Esophagus squamous epithelium (tissue), 5 donors: Measurements from ENCODE around the gene ACOT9. TPM values are rescaled to one million over a fixed set of nuclear protein-coding genes. Genes with fewer than 3 reads are reported as not detected.
A peak's percentile ranks its signal among the peaks of the same experiment; 100 is the strongest.

Source experiments
- DNase-seq: peaks from one replicate; lab custom pipeline; 2025; lab: John Stamatoyannopoulos, UW
- H3K27ac ChIP-seq, 4 donors: fragments of 200-600 bp; sonication (generic); one replicate each; pipeline ENCODE4 v1.5.1; 2016 to 2019; ENCODE audit warnings: mild to moderate bottlenecking in 1 of 4
- H3K27me3 ChIP-seq, 4 donors: fragments of 200-600 bp; sonication (generic); 1 replicate in 3 of 4; 2 replicates in 1 of 4; pipeline versions ENCODE4 v1.5.1 to v1.6.0; 2017 to 2021; ENCODE audit warnings: antibody characterized with exemption in 1 of 4
- H3K36me3 ChIP-seq, 3 donors: fragments of 200-600 bp; sonication (generic); one replicate each; pipeline ENCODE4 v1.5.1; 2016 to 2019
- H3K4me1 ChIP-seq, 3 donors: fragments of 200-600 bp; sonication (generic); one replicate each; pipeline ENCODE4 v1.5.1; 2017 to 2019
- H3K4me3 ChIP-seq, 4 donors: fragments of 200-600 bp; sonication (generic); 1 replicate in 3 of 4; 2 replicates in 1 of 4; pipeline ENCODE4 v1.5.1; 2016 to 2019; ENCODE audit warnings: mild to moderate bottlenecking in 2 of 4, moderate library complexity in 1 of 4
- H3K9me3 ChIP-seq, 3 donors: fragments of 200-600 bp; sonication (generic); one replicate each; pipeline ENCODE4 v1.5.1; 2016 to 2019
- POLR2A ChIP-seq, 4 donors: fragments of 450-650 bp; IDR thresholded peaks; one replicate each; pipeline ENCODE4 v1.6.1; 2017; ENCODE audit warnings: antibody characterized with exemption in 4 of 4, mild to moderate bottlenecking in 4 of 4, moderate library complexity in 3 of 4
- WGBS, 2 donors: methylation state at CpG; one replicate each; pipeline ENCODE4 v1.1.5; 2018; 5-methylcytosine and 5-hydroxymethylcytosine counted together
- intact Hi-C: fragments of 100-400 bp; cut with DNase I; formaldehyde crosslinking; loops from one replicate; pipeline ENCODE4 v1.15.0; 2022
- total RNA-seq, 4 donors: library from RNA; depleted of rRNA; stranded (reverse); fragments of >200 nt; gene quantifications; one replicate each; pipeline ENCODE4 v1.1.0, GENCODE V29; 2016
- TF ChIP-seq, protein P1 (sequence below), 6 experiments: fragments of 450-650 bp in 4 of 6; fragments of 200-600 bp in 2 of 6; sonication (generic) in 2 of 6; IDR thresholded peaks; one replicate each; pipeline ENCODE4 v1.5.1; 2016 to 2019; ENCODE audit warnings: antibody characterized with exemption in 6 of 6, mild to moderate bottlenecking in 4 of 6, moderate library complexity in 4 of 6
- donor health status: DM: yes; HTN: yes; CAD: no.

Gene ACOT9, protein sequence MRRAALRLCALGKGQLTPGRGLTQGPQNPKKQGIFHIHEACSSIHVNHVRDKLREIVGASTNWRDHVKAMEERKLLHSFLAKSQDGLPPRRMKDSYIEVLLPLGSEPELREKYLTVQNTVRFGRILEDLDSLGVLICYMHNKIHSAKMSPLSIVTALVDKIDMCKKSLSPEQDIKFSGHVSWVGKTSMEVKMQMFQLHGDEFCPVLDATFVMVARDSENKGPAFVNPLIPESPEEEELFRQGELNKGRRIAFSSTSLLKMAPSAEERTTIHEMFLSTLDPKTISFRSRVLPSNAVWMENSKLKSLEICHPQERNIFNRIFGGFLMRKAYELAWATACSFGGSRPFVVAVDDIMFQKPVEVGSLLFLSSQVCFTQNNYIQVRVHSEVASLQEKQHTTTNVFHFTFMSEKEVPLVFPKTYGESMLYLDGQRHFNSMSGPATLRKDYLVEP
- total RNA-seq = 10 to 100 TPM in 3 of 4 donors, 1 to 10 TPM in 1; 5.4 to 30.9 (median 14.8) TPM

DNA sequence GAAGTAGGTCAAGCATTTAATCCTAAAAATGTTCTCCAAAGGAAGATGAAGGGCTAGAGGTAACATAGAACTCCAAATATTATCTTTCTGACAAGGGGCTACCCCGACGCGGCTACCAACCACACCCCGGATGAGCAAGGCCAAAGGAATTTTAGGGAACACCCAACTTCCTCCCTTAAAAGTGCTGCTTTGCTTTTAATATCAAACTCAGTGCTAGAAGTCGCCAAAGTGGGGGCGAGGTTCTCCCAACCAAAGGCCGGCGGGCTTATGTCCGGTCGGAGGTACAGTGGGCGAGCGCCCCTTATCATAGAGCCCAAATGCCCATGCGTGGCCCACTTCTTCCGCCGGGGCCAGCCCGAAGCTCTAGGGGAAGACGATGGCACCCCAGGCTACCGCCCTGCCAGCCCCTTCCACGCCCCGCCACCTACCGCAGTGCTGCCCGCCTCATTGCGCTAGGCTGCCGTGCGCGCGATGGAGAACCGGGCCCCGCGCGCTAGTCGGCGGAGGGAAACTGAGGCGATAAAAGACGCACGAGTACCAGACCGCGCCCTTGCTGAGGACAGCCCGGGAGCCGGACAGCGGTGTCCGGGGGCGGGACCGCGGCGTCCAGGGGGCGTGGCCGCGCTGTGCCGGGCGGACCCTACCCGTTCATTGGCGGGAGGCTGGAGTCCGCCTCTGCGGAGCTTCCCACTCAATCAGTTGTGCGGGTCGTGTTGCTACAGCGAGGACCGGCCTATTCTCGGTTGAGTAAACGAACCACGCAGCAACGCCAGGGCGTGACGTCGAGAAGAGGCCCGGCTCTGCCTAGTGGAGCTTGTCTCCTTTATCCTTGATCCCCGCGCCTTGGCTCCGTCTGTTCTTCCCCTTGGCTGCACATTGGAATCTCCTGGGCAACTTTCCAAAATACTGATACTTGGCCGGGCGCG is at the start of gene ACOT9:
Gene ACOT9 (minus strand): TSS at position 580 of the 926 bp plus-strand sequence. CDS start 132 bp downstream, at position 448.
- intact Hi-C loops = no loop called here
- Histone ChIP-seq H3K27me3 (no peaks in the 10 kb centered on the region), H3K9me3 (no peaks in the 10 kb centered on the region), H3K4me3 (peak within 1 kb of the TSS; percentile 59 to 72 (median 64)), H3K4me1 (peaks cover 0 to 22% (median 0%) of the 10 kb centered on the region in 3 donors), H3K36me3 (no peaks in the 10 kb centered on the region), H3K27ac (peak within 1 kb of the TSS; percentile 90 to 94 (median 93))
- TF ChIP-seq, protein P1, sequence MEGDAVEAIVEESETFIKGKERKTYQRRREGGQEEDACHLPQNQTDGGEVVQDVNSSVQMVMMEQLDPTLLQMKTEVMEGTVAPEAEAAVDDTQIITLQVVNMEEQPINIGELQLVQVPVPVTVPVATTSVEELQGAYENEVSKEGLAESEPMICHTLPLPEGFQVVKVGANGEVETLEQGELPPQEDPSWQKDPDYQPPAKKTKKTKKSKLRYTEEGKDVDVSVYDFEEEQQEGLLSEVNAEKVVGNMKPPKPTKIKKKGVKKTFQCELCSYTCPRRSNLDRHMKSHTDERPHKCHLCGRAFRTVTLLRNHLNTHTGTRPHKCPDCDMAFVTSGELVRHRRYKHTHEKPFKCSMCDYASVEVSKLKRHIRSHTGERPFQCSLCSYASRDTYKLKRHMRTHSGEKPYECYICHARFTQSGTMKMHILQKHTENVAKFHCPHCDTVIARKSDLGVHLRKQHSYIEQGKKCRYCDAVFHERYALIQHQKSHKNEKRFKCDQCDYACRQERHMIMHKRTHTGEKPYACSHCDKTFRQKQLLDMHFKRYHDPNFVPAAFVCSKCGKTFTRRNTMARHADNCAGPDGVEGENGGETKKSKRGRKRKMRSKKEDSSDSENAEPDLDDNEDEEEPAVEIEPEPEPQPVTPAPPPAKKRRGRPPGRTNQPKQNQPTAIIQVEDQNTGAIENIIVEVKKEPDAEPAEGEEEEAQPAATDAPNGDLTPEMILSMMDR (IDR thresholded peaks at IDR 0.05) = peak in 1 of 6 experiments; percentile 4
- TF ChIP-seq POLR2A (IDR thresholded peaks at IDR 0.05) = peak in 3 of 4 donors; percentile 24 to 83 (median 72)
- peak; percentile 39 for DNase-seq
- WGBS, 2 donors = 0 to 45% methylated on average over 6 to 20 of the region's 73 CpGs

DNA sequence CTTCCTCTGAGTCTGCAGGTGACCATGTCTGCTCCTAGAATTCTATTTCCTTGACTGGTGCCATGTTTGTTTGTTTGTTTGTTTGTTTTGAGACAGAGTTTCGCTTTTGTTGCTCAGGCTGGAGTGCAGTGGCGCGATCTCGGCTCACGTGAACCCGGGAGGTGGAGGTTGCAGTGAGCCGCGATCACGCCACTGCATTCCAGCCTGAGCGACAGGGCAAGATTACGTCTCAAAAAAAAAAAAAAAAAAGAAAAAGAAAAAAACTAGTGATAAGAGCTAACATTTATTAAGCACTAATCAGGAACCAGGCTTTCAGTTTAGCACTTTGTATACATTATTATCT is 47.0 kb upstream of the ACOT9 start:
- H3K4me1 ChIP-seq = peaks cover 0 to 17% (median 0%) of the 10 kb centered on the region in 3 donors
- no peak for TF ChIP-seq POLR2A (IDR thresholded peaks at IDR 0.05)
- TF ChIP-seq, protein P1 (IDR thresholded peaks at IDR 0.05) = no peak
- DNase-seq = no peak
- intact Hi-C loops = no loop called here
- no peaks in the 10 kb centered on the region for H3K27me3 ChIP-seq
- no peaks in the 10 kb centered on the region for H3K9me3 ChIP-seq
- peaks cover 0 to 14% (median 0%) of the 10 kb centered on the region in 3 donors for H3K36me3 ChIP-seq
- WGBS, 2 donors = 100% methylated on average over 1 of the region's 11 CpGs; no CpG with 5 or more reads in 1 of the 2 donors
- H3K27ac ChIP-seq = no peak overlapping the region
- no peak overlapping the region for H3K4me3 ChIP-seq

- Histone ChIP-seq H3K9me3 (no peaks in the 10 kb centered on the region), H3K27ac (no peak overlapping the region), H3K4me3 (no peak overlapping the region), H3K27me3 (no peaks in the 10 kb centered on the region), H3K36me3 (peaks cover 0 to 15% (median 0%) of the 10 kb centered on the region in 3 donors), H3K4me1 (peaks cover 0 to 17% (median 0%) of the 10 kb centered on the region in 3 donors)
- intact Hi-C loops = no loop called here
- TF ChIP-seq POLR2A (IDR thresholded peaks at IDR 0.05) = no peak
- TF ChIP-seq, protein P1 (IDR thresholded peaks at IDR 0.05) = no peak
- 73 to 82% methylated on average over 5 to 6 of the region's 8 CpGs for WGBS, 2 donors
- DNase-seq = no peak
Measured at GRCh38 chrX:23789386-23790154, 46.5 kb upstream of the ACOT9 start.

DNA sequence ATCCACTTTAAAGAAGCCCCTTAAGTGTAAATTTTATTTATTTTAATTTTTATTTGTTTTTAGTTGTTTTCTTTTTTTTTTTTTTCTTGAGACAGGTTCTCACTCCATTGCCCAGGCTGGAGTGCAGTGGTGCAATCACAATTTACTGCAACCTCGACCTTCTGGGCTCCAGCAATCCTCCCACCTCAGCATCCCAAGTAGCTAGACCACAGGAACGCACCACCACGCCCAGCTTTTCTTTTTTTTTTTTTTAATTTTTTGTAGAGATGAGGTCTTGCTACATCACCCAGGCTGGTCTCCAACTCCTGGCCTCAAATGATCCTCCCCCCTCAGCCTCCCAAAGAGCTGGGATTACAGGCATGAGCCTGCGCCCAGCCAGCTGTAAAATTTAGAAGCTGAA is 45.9 kb upstream of the ACOT9 start:
- Histone ChIP-seq H3K4me3 (no peak overlapping the region), H3K27me3 (no peaks in the 10 kb centered on the region), H3K36me3 (peaks cover 0 to 15% (median 0%) of the 10 kb centered on the region in 3 donors), H3K27ac (no peak overlapping the region), H3K9me3 (no peaks in the 10 kb centered on the region), H3K4me1 (peaks cover 0 to 16% (median 0%) of the 10 kb centered on the region in 3 donors)
- no peak for DNase-seq
- WGBS, 2 donors = 65 to 88% methylated on average over 3 of the region's 4 CpGs
- intact Hi-C loops = no loop called here
- no peak for TF ChIP-seq POLR2A (IDR thresholded peaks at IDR 0.05)
- TF ChIP-seq, protein P1 (IDR thresholded peaks at IDR 0.05) = no peak
